GM13976 (cell line): ENCODE measurements around the gene TRIM37.

Experiments
- DNase-seq: peaks from one replicate; pipeline ENCODE4 v3.0.0; 2012; ENCODE audit warnings: low spot score
- in situ Hi-C: fragments of 300-500 bp; cut with MboI; formaldehyde crosslinking; loops from one replicate; pipeline ENCODE4 v1.12.0; 2022; ENCODE audit warnings: low sequenced_read_pairs, mixed read lengths, inconsistent platforms; ENCODE audit not compliant: unreplicated experiment
- TF ChIP-seq, protein P1 (sequence below): IDR thresholded peaks from 2 replicates; pipeline ENCODE4 v1.5.1; 2012; ENCODE audit warnings: borderline replicate concordance, mild to moderate bottlenecking; ENCODE audit not compliant: insufficient read depth; ENCODE audit errors: extremely low read depth, missing control alignments, control extremely low read depth

Gene TRIM37

DNA sequence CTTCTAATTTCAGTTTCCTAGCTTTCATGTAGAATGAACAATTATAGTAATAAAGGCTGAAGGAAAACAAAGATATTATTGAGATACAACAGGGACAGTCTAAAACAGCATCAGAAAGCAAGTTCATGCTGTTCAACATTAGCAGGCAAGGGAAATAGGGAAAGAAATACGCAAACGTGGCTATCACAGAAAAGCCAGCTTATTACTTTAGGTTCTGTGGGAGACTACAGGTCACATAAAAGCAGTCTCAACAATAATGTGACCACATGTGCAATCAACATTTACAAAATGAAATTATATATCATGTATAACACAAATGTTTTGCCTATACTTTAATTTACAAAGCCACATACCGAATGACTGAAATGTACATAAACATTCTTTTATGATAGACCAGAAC lies 4.9 kb upstream of the TRIM37 start:
- in situ Hi-C loops: no loop called here
- DNase-seq: no peak
- TF ChIP-seq, protein P1, sequence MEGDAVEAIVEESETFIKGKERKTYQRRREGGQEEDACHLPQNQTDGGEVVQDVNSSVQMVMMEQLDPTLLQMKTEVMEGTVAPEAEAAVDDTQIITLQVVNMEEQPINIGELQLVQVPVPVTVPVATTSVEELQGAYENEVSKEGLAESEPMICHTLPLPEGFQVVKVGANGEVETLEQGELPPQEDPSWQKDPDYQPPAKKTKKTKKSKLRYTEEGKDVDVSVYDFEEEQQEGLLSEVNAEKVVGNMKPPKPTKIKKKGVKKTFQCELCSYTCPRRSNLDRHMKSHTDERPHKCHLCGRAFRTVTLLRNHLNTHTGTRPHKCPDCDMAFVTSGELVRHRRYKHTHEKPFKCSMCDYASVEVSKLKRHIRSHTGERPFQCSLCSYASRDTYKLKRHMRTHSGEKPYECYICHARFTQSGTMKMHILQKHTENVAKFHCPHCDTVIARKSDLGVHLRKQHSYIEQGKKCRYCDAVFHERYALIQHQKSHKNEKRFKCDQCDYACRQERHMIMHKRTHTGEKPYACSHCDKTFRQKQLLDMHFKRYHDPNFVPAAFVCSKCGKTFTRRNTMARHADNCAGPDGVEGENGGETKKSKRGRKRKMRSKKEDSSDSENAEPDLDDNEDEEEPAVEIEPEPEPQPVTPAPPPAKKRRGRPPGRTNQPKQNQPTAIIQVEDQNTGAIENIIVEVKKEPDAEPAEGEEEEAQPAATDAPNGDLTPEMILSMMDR: no peak

DNA sequence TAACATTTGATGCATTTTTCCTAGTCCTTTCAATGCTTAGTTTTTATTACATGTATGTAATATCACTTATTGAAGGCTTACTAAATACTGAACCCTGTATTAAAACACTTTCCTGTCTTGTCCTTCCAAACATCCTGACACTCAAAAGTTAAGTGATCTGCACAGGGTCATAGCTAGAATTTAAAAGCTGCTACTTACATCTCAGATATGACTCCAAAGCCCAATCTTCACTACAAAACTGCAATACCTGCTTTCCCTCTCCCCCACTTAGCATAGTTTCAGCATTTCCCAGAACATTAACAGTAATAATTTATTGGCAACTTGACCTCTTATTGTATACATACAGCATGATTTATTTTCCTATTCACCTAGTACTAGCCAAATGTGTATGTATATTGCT lies 4.3 kb upstream of the TRIM37 start:
- TF ChIP-seq, protein P1: no peak
- in situ Hi-C loops: no loop called here
- DNase-seq: no peak

DNA sequence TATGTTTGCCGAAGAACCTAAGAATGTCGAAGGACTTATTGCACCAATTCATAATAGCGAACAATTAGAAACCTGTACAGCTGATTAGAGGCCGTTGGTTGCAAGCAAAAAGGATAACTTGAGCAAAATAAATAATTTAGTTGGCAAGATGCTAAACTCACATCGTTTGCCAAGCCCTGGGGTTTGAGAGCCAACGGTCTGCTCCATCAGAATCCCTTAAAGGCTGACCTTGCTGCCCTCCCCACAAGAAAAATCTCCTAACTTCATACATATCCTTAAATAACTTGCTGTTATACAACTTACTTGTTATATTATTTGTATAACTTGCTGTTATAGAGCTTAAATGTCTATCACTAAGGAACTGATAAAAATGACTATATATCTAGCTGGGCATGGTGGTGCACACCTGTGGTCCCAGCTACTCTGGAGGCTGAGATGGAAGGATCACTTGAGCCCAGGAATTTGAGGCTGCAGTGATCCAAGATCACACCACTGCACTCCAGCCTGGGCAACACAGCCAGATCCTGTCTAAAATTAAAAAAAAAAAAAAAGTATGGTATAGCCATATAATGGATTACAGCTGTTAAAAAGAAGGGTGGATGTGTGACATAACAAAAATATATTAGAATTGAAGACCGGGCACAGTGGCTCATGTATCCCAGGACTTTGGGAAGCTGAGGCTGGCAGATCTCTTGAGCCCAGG lies 1.9 kb upstream of the TRIM37 start:
- TF ChIP-seq, protein P1: no peak
- in situ Hi-C loops: no loop called here

DNA sequence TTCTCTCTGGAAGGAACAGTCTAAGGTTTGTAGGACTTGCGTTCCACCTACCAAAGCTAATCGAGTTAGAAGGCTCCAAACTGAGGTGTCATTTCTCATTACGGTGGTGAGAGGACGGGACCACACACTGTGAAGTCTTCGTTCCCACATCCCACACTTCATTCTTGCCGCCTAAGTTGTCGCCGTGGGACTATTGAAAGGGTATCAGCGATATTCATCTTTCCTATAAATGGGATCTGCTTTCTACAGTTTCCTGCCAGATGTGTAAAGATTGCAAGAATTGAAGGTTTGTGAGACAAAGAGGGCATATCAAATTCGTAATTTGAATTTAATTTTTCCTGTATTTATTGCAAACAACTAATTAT lies 608 bp upstream of the TRIM37 start:
- in situ Hi-C loops: no loop called here
- DNase-seq: no peak
- TF ChIP-seq, protein P1: no peak

More for the DNA sequence above, 1.9 kb upstream of the TRIM37 start:
- no peak for DNase-seq

DNA sequence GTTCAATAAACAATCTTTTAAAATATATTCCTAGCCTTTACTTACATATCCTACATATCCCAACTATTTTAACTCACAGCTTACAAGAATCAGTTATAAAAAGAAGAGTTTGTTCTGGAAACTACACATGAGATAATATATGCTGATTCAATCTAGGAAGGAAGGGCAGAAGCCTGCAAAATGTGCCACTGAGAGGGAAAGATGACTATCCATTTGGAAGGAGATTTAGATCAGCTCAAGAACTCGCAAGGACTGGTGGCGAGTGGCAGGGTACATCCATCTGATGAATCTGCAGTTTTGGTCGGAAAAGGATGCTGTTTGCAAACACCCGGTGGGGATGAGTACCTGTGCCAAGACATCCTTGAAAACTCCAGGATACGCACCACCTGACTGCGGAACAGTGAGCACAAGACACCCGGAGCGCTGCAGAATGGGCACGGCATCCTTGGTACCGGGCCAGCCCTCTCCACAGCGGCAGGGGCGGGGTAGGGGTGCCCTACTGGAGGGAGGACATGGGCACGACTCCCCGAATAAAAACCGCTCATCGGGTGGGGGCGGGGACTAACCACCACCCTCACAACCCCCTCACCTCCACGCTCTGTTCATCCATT lies 723 bp downstream of the TRIM37 start:
- DNase-seq: no peak
- TF ChIP-seq, protein P1: no peak
- in situ Hi-C loops: no loop called here

DNA sequence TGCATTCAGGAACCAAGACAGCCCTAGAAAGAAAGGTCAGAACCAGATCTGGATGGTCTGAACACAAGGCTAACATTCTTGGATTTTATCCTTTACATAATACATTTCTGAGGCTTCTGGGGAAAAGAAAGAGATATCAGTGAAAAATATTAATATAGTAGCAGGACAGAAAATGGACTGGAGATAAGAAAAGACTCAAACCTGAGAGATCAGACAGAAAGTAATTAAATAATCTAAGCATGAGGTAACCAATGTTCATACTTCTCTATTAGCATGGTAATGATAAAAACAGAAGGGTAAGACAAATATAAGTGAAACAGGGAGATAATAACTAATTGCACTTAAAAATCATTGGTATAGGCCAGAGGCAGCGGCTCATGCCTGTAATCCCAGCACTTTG lies 5.5 kb downstream of the TRIM37 start:
- no peak for DNase-seq
- in situ Hi-C loops: no loop called here
- TF ChIP-seq, protein P1: no peak

DNA sequence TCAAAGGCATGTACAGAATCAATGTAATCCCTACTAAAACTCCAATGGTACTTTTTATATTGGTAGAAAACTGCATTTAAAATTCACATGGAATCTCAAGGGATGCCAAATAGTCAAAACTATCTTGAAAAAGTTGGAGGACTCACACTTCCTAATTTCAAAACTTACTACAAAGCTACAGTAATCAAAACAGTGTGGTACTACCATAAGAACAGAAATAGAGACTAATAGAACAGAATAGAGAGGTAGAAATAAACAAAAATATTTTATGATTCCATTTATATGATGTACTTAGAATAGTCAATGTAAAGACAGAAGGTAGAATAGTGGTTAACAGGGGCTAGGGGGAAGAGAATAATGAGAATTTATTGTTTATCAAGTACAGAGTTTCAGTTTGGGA lies 8.8 kb downstream of the TRIM37 start:
- TF ChIP-seq, protein P1: no peak
- DNase-seq: no peak
- in situ Hi-C loops: no loop called here
